ENCODE measurements around the gene RCOR1.
"Not testable (repeated sequence)": the region's sequence is repeated elsewhere in the genome, so short reads cannot be mapped to it uniquely, and the experiment has no call there.

Gene RCOR1

DNA sequence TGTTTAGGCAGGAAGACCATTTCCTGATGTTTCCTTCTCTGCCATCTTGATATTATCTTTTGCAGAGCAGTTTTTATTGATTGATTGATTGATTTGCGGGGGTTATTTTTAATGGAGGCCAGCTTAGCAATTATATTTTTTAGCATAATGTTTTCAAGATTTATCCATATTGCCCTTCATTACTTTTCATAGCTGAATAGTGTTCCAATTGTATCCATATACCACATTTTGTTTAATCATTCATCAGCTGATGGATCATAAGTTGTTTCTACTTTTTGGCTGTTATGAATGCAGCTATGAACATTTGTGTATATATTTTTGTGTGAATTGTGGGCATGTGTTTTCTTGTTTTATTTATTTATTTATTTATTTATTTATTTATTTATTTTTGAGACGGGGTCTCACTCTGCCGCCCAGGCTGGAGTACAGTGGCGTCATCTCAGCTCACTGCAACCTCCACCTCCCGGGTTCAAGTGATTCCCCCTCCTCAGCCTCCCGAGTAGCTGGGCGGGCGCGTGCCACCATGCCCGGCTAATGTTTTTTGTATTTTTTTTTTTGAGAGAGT lies 20.9 kb upstream of the RCOR1 start:
- no peak for DNase-seq

DNA sequence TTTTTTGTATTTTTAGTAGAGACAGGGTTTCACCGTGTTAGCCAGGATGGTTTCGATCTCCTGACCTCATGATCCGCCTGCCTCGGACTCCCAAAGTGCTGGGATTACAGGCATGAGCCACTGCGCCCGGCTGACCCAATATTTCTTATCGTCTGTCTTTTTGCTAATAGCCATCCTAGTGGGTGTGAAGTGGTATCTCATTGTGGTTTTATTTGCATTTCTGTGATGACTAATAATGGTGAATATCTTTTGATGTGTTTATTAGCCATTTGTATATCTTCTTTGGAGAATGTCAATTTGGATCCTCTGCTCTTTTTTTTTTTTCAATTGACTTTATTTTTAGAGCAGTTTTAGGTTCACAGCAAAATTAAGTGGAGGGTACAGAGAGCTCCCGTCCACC lies 19.3 kb upstream of the RCOR1 start:
- not testable (repeated sequence) for DNase-seq

DNA sequence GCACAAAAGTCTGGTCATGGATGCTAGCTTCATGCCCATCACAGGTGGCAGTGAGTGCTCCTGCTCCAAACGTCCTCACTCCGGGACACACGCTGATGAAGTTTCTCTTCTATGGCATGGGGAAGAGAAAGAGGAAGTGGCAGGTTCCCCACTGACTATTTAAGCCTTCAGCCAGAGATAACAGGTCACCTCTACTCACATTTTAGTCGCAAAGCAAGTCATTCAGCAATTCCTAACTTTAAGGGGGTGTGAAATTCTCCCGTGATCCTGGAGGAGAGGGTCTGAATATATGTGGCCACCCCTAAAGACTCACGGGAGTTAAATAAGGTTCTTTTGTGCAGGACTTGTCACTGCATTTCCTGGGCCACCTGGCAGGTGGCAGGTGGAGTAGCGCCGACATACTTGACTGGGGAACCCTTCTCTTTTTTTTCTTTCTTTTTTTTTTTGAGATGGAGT lies 18.8 kb upstream of the RCOR1 start:
- no peak for DNase-seq

DNA sequence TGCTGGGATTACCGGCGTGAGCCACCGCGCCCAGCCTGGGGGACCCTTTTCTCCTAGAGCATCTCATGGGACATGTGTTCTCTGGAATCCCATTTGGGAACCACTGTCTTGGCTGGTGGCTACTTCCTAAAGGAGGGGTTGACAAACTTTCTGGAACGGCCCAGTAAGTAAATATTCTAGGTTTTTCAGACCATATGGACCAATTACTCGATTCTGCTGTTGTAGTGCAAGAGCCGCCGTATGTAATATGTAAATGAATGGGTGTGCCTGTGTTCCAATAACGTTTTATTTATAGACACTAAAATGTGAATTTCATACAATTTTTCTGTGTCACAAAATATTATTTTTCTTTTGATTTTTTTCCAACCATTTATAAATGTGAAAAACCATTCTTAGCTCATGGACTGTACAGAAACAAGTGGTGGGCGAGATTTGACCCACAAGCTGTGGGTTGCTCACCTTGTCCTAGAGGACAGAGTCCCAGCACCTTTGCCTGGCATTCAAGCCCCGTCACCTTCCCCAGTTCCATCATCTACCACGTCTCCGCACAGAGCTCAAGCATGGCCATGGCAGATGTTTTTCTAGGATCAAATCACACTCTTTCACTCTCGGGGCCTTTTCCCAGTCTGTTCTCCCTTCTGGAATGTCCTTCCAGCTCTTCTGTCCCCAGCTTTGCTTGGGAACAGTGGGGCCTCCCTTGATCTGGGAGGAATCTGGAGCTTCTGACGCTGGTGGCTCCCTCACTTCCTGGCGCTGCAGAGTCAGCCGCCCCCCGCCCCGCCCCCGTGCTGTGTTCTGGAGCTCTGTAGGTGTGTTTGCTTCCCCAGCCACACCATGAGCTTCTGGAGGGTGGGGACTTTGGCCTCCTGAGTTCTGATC lies 17.9 kb upstream of the RCOR1 start:
- no peak for DNase-seq

DNA sequence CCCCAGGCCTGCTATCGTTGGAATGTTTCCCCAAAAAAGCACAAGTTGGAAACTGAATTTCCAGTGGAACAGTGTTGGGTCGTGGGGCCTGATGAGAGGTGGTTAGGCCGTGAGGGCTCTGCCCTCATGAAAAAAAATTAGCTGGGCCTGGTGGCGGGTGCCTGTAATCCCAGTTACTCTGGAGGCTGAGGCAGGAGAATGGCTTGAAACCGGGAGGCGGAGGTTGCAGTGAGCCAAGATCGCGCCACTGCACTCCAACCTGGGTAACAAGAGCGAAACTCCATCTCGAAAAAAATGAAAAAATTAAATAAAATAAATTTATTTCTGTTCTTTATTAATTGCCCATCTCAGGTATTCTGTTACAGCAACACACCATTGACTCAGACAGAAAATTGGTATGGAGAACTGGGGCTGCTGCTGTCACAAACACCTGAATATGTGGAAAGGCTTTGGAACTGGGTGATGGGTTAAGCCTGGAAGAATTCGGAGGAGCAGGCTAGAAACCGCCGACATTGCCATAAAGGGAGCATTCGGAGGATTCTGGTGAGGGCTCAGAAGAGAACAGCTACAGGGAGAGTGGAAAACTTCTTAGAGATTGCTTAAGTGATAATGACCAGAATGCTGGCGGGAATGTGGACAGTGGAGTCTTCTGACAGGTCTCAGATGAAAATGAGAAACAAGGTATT lies 17.1 kb upstream of the RCOR1 start:
- DNase-seq, result no peak

DNA sequence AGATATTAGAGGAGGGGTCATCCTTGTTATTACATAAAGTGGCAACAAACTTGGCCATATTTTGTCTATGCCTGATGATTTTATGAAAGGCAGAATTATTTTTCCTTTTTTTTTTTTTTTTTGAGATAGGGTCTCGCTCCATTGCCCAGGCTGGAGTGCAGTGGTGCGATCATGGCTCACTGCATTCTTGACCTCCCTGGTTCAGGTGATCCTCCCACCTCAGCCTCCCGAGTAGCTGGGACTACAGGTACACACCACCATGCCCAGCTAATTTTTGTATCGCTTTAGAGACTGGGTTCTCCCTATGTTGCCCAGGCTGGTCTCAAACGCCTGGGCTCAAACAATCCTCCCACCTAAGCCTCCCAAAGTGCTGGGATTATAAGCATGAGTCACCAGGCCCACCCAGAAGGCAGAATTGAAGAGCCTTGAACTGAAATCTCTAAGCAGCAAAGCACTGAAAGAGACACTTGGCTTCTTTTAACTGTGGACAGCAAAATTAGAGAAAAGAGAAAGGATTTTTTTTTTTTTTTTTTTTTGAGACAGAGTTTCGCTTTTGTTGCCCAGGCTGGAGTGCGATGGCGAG lies 16.5 kb upstream of the RCOR1 start:
- DNase-seq, result not testable (repeated sequence)

DNA sequence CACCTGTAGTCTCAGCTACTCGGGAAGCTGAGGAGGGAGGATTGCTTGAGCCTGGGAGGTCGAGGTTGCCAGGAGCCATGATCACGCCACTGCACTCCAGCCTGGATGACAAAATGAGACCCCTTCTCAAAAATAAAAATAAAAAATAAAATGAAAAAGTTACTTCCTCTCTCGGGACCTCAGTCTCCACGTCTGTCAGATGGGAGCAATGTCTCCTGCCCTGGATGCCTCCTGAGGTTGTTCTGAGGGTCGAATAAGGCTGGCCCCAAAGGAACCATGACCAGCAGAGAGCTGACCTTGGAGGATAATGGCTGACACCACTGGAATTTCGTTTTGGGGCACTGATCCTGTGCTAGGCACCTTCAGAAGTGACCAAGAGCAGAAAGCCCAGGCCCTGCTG lies 13.6 kb upstream of the RCOR1 start:
- DNase-seq, result no peak

DNA sequence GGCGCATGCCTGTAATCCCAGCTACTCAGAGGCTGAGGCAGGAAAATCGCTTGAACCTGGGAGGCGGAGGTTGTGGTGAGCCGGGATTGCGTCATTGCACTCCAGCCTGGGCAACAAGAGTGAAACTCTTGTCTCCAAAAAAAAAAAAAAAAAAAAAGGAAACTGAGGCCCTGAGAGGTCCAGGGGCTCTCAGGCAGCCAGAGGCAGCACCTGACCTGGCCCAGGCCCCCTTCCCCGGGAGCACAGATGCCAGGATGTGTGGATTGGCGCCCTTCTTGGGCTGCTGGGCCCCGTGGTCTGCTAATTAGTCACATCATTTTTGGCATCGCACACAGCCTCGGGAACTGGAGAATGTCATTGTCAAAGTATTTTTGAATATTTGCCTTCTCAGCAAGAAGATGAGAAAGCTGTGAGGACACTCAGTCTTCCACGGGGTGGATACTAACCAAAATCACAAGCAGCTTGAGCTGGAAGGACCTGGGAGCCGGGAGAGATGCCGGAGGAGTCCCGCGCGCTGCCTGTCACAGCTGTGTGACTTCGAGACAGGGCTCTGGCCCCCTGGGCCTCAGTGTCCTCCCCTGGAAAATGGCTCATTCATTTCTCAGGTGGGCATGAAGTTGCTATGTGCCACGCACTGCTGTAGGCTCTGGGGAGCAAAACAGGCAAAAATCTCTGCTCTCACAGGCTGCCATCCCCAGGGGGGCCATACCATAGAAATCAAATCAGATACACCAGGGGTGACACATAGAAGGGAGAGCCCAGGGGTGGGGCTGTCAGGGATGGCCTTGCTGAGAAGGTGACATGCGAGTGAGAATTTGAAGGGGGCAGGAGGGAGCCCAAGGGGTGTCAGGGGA lies 12.5 kb upstream of the RCOR1 start:
- DNase-seq, result no peak

DNA sequence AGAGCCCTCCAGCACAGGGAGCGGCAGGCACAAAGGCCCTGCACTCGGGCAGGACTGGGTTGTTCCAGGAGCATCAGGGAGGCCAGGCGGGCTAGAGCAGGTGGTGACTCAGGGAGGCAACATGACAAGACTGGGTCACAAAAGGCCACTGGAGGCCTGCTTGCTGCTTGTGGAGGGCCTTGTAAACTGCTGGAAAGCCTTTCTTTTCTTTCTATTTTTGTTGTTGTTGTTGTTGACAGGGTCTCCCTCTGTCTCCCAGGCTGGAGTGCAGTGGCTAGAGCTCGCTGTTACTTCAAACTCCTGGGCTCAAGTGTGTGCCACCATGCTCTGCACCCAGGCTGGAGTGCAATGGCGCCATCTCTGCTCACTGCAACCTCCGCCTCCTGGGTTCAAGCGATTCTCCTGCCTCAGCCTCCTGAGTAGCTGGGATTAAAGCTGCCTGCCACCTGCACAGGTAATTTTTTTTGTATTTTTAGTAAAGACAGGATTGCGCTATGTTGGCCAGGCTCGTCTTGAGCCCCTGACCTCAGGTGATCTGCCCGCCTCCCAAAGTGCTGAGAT lies 11.8 kb upstream of the RCOR1 start:
- no peak for DNase-seq

DNA sequence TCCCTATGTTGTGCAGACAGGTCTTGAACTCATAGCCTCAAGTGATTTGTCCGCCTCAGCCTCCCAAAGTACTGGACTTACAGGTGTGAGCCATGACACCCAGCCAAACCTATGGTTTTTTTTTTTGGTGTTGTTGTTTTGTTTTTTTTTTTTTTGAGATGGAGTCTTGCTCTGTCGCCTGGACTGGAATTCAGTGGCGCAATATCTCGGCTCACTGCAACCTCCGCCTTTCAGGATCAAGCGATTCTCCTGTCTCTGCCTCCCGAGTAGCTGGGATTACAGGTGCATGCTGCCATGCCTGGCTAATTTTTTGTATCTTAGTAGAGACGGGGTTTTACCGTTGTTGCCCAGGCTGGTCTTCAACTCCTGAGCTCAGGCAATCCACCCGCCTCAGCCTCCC lies 11.3 kb upstream of the RCOR1 start:
- DNase-seq, result no peak

DNA sequence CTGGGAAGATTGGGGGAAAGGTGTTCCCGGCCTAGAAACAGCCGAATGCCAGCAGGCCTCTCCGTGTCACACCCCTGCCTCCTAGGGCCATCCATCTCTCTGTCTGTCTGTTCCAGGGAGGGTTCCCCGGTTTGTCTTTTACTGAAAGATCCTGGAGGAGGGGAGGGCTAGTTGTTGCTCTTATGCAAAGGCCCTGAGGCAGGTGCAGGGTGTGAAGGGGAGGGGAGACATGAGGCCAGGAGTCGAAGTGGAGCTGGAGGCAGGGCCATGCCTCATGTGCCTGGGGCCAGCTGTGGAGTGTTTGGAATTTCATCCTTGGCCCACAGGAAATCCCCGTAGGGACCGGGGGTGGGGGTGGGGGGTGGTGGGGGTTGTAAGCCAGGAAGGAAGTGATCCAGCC lies 8.7 kb upstream of the RCOR1 start:
- no peak for DNase-seq

DNA sequence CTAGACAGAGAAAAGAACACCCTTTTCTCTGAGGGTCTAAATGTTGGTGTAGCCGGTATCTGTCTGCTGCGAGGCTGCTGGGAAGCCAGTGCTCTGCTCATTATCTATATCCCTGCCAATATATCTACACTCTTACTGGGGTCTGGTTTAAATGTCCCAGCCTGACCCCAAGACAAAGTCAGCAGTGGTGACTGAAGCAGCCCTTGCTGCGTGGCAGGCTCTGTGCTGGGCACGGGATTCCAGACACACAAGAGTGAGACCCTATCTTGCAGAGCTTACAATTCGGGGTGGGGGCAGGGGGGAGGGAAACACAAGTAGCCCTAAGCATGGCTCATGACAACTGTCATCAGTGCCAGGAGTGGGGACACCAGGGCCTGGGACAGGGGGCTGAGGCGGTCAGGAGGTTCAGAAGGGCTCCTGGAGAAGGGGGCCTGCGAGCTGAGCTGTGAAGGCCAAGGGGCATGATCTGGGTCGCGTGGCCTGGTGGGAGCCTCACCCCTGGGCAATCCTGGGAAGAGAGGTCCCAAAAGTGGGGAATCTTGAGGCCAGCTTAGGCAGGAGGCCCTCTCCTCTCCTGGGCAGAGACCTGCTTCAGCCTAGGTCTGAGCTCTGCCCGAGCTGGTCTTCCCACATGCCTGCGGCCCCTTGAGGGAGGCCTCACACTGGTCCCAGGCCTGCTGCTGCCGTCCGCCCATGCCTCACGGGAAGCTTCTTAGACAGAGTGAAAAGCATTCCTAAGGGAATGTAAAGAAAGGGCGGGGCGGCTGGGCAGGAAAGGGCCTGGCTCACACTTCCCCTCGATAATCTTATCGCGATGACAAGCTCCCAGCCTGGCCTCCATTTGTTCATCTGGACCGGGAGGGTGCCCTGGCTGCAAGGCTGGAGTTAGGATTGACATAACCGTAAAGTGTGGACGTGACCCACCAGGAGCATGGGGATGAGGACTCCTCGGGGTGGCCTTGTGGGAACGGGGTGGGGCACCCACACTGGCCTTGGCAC lies 7.3 kb upstream of the RCOR1 start:
- DNase-seq, result no peak

DNA sequence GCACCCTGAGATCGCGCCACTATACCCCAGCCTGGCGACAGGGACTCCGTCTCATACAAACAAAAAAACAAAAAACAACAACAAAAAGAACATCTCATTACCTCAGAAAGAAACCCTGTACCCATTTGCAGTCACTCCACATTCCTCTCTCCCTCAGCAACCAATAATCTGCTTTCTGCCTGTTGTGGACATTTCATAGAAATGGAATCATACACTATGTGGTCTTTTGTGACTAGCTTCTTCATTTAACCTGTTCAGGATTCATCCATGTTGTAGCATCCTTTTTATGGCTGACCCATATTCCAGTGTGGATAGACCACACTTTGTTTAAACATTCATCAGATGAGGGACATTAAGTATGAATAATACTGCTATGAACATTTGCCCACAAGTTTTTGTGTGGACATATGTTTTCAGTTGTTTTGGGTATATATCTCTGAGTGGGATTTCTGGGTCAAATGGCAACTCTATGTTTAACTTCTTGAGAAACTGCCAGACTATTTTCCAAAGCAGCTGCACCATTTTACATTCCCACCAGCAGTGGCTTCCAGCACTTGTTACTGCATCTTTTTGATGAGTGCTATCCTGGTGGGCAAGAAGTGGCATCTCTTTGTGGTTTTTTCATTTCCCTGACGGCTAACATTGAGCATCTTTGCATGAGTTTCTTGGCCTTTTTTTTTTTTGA lies 5.9 kb upstream of the RCOR1 start:
- no peak for DNase-seq

DNA sequence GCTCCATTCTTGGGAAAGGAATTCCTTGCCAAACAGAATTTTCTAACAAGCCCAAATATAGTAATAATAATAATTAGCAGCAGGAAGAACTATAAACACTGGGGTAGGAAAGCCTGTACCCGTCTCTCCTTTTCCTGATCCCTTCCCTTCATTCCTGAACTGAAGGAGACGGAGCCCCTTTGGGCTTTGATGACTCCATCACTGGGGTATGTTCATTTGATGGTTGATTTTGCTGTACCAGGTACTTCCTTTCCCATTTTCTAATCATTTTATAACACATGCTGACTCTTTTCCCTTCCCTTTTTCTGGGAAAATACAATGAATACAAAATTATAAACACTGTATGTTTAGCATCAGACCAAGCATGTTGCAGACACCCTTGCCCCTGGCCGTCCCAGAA lies 3.6 kb upstream of the RCOR1 start:
- DNase-seq, result no peak

DNA sequence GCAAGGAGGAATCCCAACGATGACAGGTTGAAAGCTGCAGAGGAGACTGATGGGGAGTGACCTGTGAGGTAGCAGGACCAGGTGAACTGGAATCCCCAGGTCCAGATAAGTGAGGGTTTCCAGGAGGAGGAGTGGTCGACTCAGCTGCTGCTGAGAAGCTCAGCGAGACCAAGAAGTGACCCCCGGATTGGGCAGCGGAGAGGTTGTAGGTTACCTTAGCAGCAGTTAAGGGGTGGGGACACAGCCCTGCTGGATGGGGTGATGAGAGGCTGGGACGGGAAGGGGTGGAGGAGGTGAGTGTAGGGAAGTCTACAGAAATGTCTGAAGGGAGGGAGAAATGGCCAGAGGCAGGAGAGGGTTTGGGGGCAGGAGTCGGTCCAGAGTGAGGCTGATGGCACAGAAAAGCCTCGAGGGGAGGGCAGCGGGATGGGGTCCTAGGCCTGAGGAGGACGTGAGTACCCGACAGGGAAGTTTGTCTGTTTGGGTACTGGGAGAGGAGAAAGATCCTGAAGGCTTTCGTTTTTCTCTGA lies 2.6 kb upstream of the RCOR1 start:
- DNase-seq, result no peak

DNA sequence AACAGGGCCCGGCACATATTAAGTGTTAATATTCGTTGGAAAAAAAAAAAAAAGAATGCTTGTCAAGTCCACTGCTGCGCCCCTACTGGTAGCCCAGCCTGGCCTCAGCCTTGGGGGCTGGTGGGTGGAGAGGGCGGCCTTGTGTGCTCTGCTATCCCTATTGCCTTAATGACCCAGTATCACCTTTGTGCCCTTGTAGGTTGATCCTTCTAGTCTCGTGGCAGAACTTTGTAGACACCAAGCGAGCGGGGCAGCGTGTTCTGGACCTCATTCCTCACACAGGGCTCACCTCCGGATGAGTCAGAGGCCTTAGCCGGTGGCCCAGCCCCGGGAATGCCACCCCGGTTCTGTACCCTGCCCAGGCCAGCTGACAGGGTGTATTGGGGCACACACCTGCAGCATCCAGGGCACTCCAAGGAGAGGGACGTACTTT lies 1.8 kb upstream of the RCOR1 start:
- no peak for DNase-seq

DNA sequence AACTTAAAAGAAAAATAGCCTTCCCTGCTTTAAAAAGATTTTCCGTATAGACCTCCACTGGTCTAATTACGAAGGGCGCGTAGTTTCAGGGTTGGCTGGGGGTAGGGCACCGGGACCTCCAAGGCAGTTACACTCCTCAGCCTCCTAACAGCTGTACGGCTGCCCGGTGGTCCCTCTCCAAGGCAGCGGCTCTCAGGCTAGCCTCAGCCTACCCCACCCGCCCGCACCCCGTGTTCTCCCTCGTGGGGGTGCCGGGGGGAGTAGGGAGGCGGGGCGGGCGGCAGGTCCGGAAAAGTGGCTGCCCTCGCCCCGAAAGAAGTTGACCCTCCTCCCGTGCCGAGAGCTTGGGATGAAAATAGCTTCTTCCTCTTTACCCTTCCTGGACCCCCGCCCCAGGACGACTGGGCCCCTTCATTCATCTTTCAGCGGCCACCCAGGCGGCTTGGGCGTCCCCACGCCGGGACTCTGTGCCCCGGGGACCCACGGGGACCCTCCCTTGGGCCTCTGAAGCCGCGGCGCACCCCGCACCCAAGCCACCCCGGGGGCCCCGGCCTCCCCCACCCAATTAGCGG lies 991 bp upstream of the RCOR1 start:
- DNase-seq, result peak; percentile 37

DNA sequence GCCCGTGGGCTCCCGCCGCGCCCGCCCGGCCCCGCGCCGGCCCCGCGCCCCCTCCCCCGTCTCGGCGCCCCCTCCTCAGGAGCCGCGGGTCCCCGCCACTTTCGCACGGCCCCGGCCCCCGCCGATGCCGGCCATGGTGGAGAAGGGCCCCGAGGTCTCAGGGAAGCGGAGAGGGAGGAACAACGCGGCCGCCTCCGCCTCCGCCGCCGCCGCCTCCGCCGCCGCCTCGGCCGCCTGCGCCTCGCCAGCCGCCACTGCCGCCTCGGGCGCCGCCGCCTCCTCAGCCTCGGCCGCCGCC lies 263 bp downstream of the RCOR1 start:
- DNase-seq, result no peak

DNA sequence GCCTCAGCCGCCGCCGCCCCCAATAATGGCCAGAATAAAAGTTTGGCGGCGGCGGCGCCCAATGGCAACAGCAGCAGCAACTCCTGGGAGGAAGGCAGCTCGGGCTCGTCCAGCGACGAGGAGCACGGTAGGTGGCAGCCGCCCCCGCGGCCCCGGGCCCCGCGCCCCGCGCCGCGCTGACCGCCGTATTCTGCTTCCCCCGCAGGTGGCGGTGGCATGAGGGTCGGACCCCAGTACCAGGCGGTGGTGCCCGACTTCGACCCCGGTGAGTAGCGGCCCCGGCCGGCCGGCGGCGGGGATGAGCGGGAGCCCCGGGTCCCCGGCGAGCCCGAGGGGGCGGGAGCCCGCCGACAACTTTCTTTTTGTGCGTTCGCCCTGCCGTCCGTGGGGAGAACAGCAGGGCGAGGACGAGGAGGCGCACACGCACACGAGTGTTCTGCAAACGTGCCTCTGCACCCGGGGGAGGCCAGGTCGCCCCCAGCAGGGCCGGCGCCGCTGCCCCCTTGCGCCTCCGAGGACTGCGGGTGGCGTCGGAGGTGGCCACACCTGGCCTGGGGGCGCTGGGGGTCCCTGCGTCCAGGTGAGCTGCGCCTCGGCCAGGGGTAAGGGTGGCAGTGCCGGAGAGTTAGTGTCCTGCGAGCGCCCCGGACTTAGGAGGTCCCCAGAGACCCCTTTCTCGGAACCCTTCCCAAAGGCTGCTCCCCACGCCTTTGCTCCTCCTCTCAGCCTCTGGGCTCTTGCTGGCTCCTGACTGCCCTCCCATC lies 794 bp downstream of the RCOR1 start:
- DNase-seq, result peak; percentile 40
